Hepatocyte (in vitro differentiated cells): ENCODE data around the gene RPL13.

ENCODE experiments used
- CTCF ChIP-seq: fragments of 200-600 bp; sonication (generic); IDR thresholded peaks from 2 replicates; pipeline ENCODE4 v1.5.1; 2016; ENCODE audit warnings: antibody characterized with exemption, mild to moderate bottlenecking; ENCODE audit not compliant: poor library complexity
- EZH2 ChIP-seq: fragments of 200-600 bp; sonication (generic); IDR thresholded peaks from 2 replicates; pipeline ENCODE4 v1.6.1; 2016; ENCODE audit warnings: antibody characterized with exemption, mild to moderate bottlenecking, borderline replicate concordance
- EZH2phosphoT487 ChIP-seq: fragments of 200-600 bp; sonication (generic); IDR thresholded peaks from one replicate; pipeline ENCODE4 v1.6.1; 2018; ENCODE audit warnings: antibody characterized with exemption, mild to moderate bottlenecking, low read depth, moderate library complexity; ENCODE audit not compliant: unreplicated experiment, severe bottlenecking

- no peak for TF ChIP-seq CTCF
- no peak for TF ChIP-seq EZH2phosphoT487
- TF ChIP-seq EZH2, result no peak
These were observed 33.4 kb downstream of the RPL13 start for GRCh38 chr16:89593841-89594240.
